CMK (cell line): ENCODE data around the gene TRMU.
A peak's percentile ranks its signal among the peaks of the same experiment; 100 is the strongest.

Experiments used
- DNase-seq: peaks from one replicate; pipeline ENCODE4 v3.0.0-alpha.2; 2010; ENCODE audit warnings: low read depth

TRMU gene

GRCh38 chr22:46356496-46357480 is 21.3 kb downstream of the TRMU start:
- DNase-seq: no peak

GRCh38 chr22:46357711-46358520 is 22.4 kb downstream of the TRMU start:
- no peak for DNase-seq

GRCh38 chr22:46358766-46359165 is 23.3 kb downstream of the TRMU start:
- no peak for DNase-seq

GRCh38 chr22:46359362-46359761 is 23.8 kb downstream of the TRMU start:
- DNase-seq: no peak

- no peak for DNase-seq
Observed at GRCh38 chr22:46360097-46360496, 24.6 kb downstream of the TRMU start.

GRCh38 chr22:46360891-46361290 is 25.4 kb downstream of the TRMU start:
- DNase-seq: no peak

- no peak for DNase-seq
Observed at GRCh38 chr22:46361826-46362202, 26.3 kb downstream of the TRMU start.

GRCh38 chr22:46362203-46362933 is 26.9 kb downstream of the TRMU start:
- no peak for DNase-seq

GRCh38 chr22:46362934-46363515 is 27.5 kb downstream of the TRMU start:
- no peak for DNase-seq

- DNase-seq: no peak
Observed at GRCh38 chr22:46363611-46364321, 28.3 kb downstream of the TRMU start.

- no peak for DNase-seq
Observed at GRCh38 chr22:46364341-46365165, 29.0 kb downstream of the TRMU start.

GRCh38 chr22:46365166-46365624 is 29.7 kb downstream of the TRMU start:
- DNase-seq: no peak

- DNase-seq: no peak
Observed at GRCh38 chr22:46366327-46366731, 30.8 kb downstream of the TRMU start.

- DNase-seq: no peak
Observed at GRCh38 chr22:46366801-46367706, 31.5 kb downstream of the TRMU start.

- peak; percentile 20 for DNase-seq
Observed at GRCh38 chr22:46367707-46368191, 32.2 kb downstream of the TRMU start.

- no peak for DNase-seq
Observed at GRCh38 chr22:46368422-46368821, 32.9 kb downstream of the TRMU start.

- no peak for DNase-seq
Observed at GRCh38 chr22:46368871-46369715, 33.6 kb downstream of the TRMU start.
